ENCODE data around the gene CCNJL. TPM values are rescaled to one million over a fixed set of nuclear protein-coding genes. Genes with fewer than 3 reads are reported as not detected.
"Not testable (repeated sequence)": the region's sequence is repeated elsewhere in the genome, so short reads cannot be mapped to it uniquely, and the experiment has no call there.

Gene CCNJL
- total and polyA plus RNA-seq, 12 donors: 1.2 to 10.6 (median 4.3) TPM

GRCh38 chr5:160251406-160252155 is 60.8 kb downstream of the CCNJL start:
- Histone ChIP-seq H3K9me3 (replicated peaks in 1 of 3) (no peaks in the 10 kb centered on the region), H3K4me3 (no peak overlapping the region), H3K4me1 (replicated peaks in 1 of 2) (no peaks in the 10 kb centered on the region), H3K27ac (no peak overlapping the region), H3K27me3 (no peaks in the 10 kb centered on the region), H3K36me3 (replicated peaks in 1 of 2) (peaks cover 0 to 4% of the 10 kb centered on the region in 2 donors)
- no peak for TF ChIP-seq CTCF (IDR thresholded peaks at IDR 0.05)
- intact Hi-C loops (cut with DNase I): no loop called here
- 85 to 91% (median 87%) methylated on average over 14 of the region's 14 CpGs for WGBS, 4 donors
- DNase-seq: no peak

- Histone ChIP-seq H3K9me3 (replicated peaks in 1 of 3) (no peaks in the 10 kb centered on the region), H3K27me3 (no peaks in the 10 kb centered on the region), H3K27ac (no peak overlapping the region), H3K36me3 (replicated peaks in 1 of 2) (peaks cover 0 to 4% of the 10 kb centered on the region in 2 donors), H3K4me1 (replicated peaks in 1 of 2) (no peaks in the 10 kb centered on the region), H3K4me3 (no peak overlapping the region)
- WGBS, 4 donors: 82 to 92% (median 88%) methylated on average over 2 of the region's 2 CpGs
- no peak for DNase-seq
- TF ChIP-seq POLR2A (IDR thresholded peaks at IDR 0.05): no peak
- intact Hi-C loops (cut with DNase I): no loop called here
These were observed 61.5 kb downstream of the CCNJL start for GRCh38 chr5:160250826-160251225.

GRCh38 chr5:160250226-160250625 is 62.1 kb downstream of the CCNJL start:
- H3K4me3 ChIP-seq: no peak overlapping the region
- WGBS, 4 donors: 94 to 98% (median 95%) methylated on average over 3 to 5 of the region's 5 CpGs
- no peaks in the 10 kb centered on the region for H3K9me3 ChIP-seq (replicated peaks in 1 of 3)
- H3K36me3 ChIP-seq (replicated peaks in 1 of 2): peaks cover 0 to 4% of the 10 kb centered on the region in 2 donors
- no peaks in the 10 kb centered on the region for H3K4me1 ChIP-seq (replicated peaks in 1 of 2)
- no peaks in the 10 kb centered on the region for H3K27me3 ChIP-seq
- DNase-seq: no peak
- TF ChIP-seq POLR2A (IDR thresholded peaks at IDR 0.05): no peak
- TF ChIP-seq CTCF (IDR thresholded peaks at IDR 0.05): no peak
- no peak overlapping the region for H3K27ac ChIP-seq
- intact Hi-C loops (cut with DNase I): no loop called here

GRCh38 chr5:160249570-160249969 is 62.8 kb downstream of the CCNJL start:
- H3K4me1 ChIP-seq (replicated peaks in 1 of 2); H3K9me3 ChIP-seq (replicated peaks in 1 of 3); DNase-seq; intact Hi-C loops (cut with DNase I); H3K27ac ChIP-seq; H3K27me3 ChIP-seq; H3K36me3 ChIP-seq (replicated peaks in 1 of 2); H3K4me3 ChIP-seq: not testable (repeated sequence)
- 96 to 100% (median 100%) methylated on average over 1 of the region's 1 CpG for WGBS, 4 donors

- DNase-seq: no peak
- H3K27me3 ChIP-seq: no peaks in the 10 kb centered on the region
- H3K9me3 ChIP-seq (replicated peaks in 1 of 3): no peaks in the 10 kb centered on the region
- intact Hi-C loops (cut with DNase I): no loop called here
- no peaks in the 10 kb centered on the region for H3K36me3 ChIP-seq (replicated peaks in 1 of 2)
- H3K27ac ChIP-seq: no peak overlapping the region
- TF ChIP-seq POLR2A (IDR thresholded peaks at IDR 0.05): no peak
- TF ChIP-seq CTCF (IDR thresholded peaks at IDR 0.05): no peak
- no peaks in the 10 kb centered on the region for H3K4me1 ChIP-seq (replicated peaks in 1 of 2)
- H3K4me3 ChIP-seq: no peak overlapping the region
- 77 to 86% (median 81%) methylated on average over 8 to 9 of the region's 9 CpGs for WGBS, 4 donors
These were observed 66.8 kb downstream of the CCNJL start for GRCh38 chr5:160245506-160246086.
